Esophagus squamous epithelium (tissue), 4 donors: ENCODE results near the gene OPCML.

ENCODE experiments used
- POLR2A ChIP-seq, 4 donors: fragments of 450-650 bp; IDR thresholded peaks; one replicate each; pipeline ENCODE4 v1.6.1; 2017; ENCODE audit warnings: antibody characterized with exemption in 4 of 4, mild to moderate bottlenecking in 4 of 4, moderate library complexity in 3 of 4
- TF ChIP-seq, protein P1 (sequence below), 6 experiments: fragments of 450-650 bp in 4 of 6; fragments of 200-600 bp in 2 of 6; sonication (generic) in 2 of 6; IDR thresholded peaks; one replicate each; pipeline ENCODE4 v1.5.1; 2016 to 2019; ENCODE audit warnings: antibody characterized with exemption in 6 of 6, mild to moderate bottlenecking in 4 of 6, moderate library complexity in 4 of 6

DNA sequence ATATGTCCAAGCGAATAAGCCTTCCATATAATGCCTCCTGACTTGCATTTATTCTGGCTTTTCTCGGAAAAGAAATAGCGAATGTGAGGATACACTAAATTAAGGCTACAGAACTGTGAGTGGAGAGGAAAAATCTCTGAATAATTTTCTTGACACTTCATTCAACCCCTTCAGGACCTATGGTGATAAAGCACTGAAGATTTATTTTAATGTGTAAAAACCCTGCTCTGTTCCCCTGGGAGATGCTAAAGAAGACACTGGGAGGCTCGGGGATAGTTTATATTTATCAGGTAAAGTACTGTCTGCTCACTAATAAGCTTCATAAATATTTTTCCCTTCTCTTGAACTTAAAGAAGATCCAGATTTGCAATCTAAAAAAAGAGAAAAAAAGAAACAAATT is 895.8 kb downstream of the OPCML start:
- TF ChIP-seq, protein P1, sequence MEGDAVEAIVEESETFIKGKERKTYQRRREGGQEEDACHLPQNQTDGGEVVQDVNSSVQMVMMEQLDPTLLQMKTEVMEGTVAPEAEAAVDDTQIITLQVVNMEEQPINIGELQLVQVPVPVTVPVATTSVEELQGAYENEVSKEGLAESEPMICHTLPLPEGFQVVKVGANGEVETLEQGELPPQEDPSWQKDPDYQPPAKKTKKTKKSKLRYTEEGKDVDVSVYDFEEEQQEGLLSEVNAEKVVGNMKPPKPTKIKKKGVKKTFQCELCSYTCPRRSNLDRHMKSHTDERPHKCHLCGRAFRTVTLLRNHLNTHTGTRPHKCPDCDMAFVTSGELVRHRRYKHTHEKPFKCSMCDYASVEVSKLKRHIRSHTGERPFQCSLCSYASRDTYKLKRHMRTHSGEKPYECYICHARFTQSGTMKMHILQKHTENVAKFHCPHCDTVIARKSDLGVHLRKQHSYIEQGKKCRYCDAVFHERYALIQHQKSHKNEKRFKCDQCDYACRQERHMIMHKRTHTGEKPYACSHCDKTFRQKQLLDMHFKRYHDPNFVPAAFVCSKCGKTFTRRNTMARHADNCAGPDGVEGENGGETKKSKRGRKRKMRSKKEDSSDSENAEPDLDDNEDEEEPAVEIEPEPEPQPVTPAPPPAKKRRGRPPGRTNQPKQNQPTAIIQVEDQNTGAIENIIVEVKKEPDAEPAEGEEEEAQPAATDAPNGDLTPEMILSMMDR (IDR thresholded peaks at IDR 0.05): no peak
- no peak for TF ChIP-seq POLR2A (IDR thresholded peaks at IDR 0.05)
